Measurements from ENCODE around the gene CDH23. TPM values are rescaled to one million over a fixed set of nuclear protein-coding genes. Genes with fewer than 3 reads are reported as not detected.

The CDH23 gene
- total RNA-seq, 1 donor from 2014 or later = not detected

- peaks cover 11% of the 10 kb centered on the region for H3K27me3 Mint-ChIP-seq (ENCODE audit: low read depth)
- no peak for DNase-seq (ENCODE audit: low spot score)
- H3K4me1 Mint-ChIP-seq (ENCODE audit: low read depth) = no peaks in the 10 kb centered on the region
- H3K9me3 Mint-ChIP-seq (ENCODE audit: low read depth) = no peaks in the 10 kb centered on the region
- no peak for TF ChIP-seq CTCF (IDR thresholded peaks at IDR 0.05)
- H3K4me3 Mint-ChIP-seq (ENCODE audit: unreplicated experiment) = no peak overlapping the region
- H3K27ac Mint-ChIP-seq (ENCODE audit: unreplicated experiment) = no peak overlapping the region
- no peaks in the 10 kb centered on the region for H3K36me3 Mint-ChIP-seq (ENCODE audit: low read depth)
These were observed 135.0 kb downstream of the CDH23 start for GRCh38 chr10:71531485-71532446.

GRCh38 chr10:71532878-71533277 is 136.2 kb downstream of the CDH23 start:
- no peak overlapping the region for H3K4me3 Mint-ChIP-seq (ENCODE audit: unreplicated experiment)
- no peaks in the 10 kb centered on the region for H3K4me1 Mint-ChIP-seq (ENCODE audit: low read depth)

GRCh38 chr10:71533936-71534335 is 137.2 kb downstream of the CDH23 start:
- Mint-ChIP-seq H3K4me3 (ENCODE audit: unreplicated experiment) (no peak overlapping the region), H3K9me3 (ENCODE audit: low read depth) (no peaks in the 10 kb centered on the region), H3K4me1 (ENCODE audit: low read depth) (no peaks in the 10 kb centered on the region), H3K27ac (ENCODE audit: unreplicated experiment) (no peak overlapping the region), H3K27me3 (ENCODE audit: low read depth) (peaks cover 14% of the 10 kb centered on the region), H3K36me3 (ENCODE audit: low read depth) (no peaks in the 10 kb centered on the region)
- no peak for DNase-seq (ENCODE audit: low spot score)
- TF ChIP-seq CTCF (IDR thresholded peaks at IDR 0.05) = no peak

More at GRCh38 chr10:71532878-71533277, 136.2 kb downstream of the CDH23 start:
- no peak for DNase-seq (ENCODE audit: low spot score)
- Mint-ChIP-seq H3K27me3 (ENCODE audit: low read depth) (peaks cover 11% of the 10 kb centered on the region), H3K9me3 (ENCODE audit: low read depth) (no peaks in the 10 kb centered on the region), H3K36me3 (ENCODE audit: low read depth) (no peaks in the 10 kb centered on the region), H3K27ac (ENCODE audit: unreplicated experiment) (no peak overlapping the region)
- TF ChIP-seq CTCF (IDR thresholded peaks at IDR 0.05) = no peak

GRCh38 chr10:71534568-71535194 is 138.0 kb downstream of the CDH23 start:
- Mint-ChIP-seq H3K4me3 (ENCODE audit: unreplicated experiment) (no peak overlapping the region), H3K36me3 (ENCODE audit: low read depth) (no peaks in the 10 kb centered on the region), H3K27me3 (ENCODE audit: low read depth) (peaks cover 20% of the 10 kb centered on the region), H3K4me1 (ENCODE audit: low read depth) (no peaks in the 10 kb centered on the region), H3K27ac (ENCODE audit: unreplicated experiment) (no peak overlapping the region), H3K9me3 (ENCODE audit: low read depth) (no peaks in the 10 kb centered on the region)
- no peak for DNase-seq (ENCODE audit: low spot score)
- no peak for TF ChIP-seq CTCF (IDR thresholded peaks at IDR 0.05)

GRCh38 chr10:71536332-71536731 is 139.6 kb downstream of the CDH23 start:
- no peak for TF ChIP-seq CTCF (IDR thresholded peaks at IDR 0.05)
- H3K4me3 Mint-ChIP-seq (ENCODE audit: unreplicated experiment) = no peak overlapping the region
- H3K9me3 Mint-ChIP-seq (ENCODE audit: low read depth) = no peaks in the 10 kb centered on the region
- H3K27ac Mint-ChIP-seq (ENCODE audit: unreplicated experiment) = no peak overlapping the region
- no peaks in the 10 kb centered on the region for H3K4me1 Mint-ChIP-seq (ENCODE audit: low read depth)
- H3K27me3 Mint-ChIP-seq (ENCODE audit: low read depth) = peaks cover 31% of the 10 kb centered on the region
- no peaks in the 10 kb centered on the region for H3K36me3 Mint-ChIP-seq (ENCODE audit: low read depth)
- no peak for DNase-seq (ENCODE audit: low spot score)
